HT1080 (cell line): ENCODE results near the gene SLX4IP. TPM values are rescaled to one million over a fixed set of nuclear protein-coding genes. Genes with fewer than 3 reads are reported as not detected.

Source experiments
- DNase-seq: peaks from one replicate; pipeline ENCODE4 v3.0.0-alpha.2; 2015; ENCODE audit warnings: low read depth
- total RNA-seq: library from RNA; depleted of rRNA; stranded (reverse); fragments of >200 nt; shearing (Covaris generic); gene quantifications from 2 replicates; pipeline ENCODE4 v1.2.3, GENCODE V29; 2014

Gene SLX4IP
- total RNA-seq, 1 experiment from 2014 or later = 3.9 TPM

DNA sequence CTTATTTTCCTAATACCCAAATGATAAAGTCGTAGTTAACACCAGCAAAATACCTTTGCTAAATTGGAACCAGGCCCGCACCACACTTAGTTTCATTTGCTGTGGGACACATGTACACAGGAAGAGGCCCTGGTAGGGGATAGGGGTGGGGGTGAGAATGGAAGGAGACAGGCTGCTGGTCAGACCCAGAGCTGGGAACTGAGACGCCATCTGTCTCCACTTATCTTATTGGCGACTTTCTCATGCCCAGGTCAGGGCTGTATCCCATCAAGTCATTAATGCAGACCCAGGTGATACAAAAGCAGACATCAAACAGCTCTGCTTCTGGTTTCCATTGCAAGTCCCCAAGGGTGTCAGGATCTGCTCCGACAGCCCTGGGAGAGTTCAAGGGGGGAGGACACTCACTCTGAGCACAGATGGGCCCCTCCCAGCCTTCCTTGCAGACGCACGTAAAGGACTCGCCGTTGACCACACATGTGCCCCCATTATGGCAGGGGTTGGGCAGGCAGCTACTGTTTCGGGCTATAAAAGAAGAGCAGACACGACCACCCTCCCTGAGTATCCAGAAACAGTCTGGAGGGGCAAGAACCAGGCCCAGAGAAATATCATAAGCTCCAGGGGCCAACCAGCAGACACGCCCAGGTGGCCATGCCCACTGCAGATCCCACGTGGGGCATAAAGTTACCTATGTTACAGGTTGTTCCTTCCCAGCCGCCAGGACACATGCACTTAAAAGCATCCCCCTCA is 209.5 kb downstream of the SLX4IP start:
- DNase-seq = no peak

DNA sequence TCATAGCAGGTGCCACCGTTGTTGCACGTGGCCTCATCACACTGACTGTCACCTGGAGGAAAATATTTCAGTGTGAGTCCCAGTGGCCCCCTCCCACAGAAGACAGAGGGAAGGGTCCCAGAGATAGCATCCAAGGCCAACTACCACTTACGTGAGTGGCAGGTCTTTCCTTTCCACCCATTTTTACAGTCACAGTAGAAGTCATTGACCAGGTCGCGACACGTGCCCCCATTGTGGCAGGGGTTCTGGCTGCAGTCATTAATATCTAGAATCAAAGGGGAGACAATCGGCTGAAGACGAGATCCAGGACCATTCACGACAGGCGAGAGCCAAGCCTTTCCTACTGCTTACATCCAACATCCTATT is 210.1 kb downstream of the SLX4IP start:
- no peak for DNase-seq

DNA sequence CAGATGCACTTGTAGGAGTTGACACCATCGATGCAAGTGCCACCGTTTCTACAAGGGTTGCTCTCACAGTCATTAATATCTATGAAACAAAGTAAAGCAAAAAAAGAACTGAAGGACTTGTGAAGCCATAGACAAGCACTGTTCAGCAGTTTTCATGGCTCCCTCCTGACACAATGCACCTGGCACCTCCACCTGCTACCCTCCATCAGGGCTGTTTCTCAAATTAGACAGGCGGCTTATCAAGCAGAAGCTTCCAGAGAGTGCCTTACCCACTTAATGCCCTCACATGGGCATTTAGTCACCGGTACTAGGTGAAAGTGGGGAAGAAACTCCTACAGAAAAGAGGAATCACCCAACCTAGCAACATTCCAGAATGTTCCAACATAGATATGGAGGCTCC is 210.9 kb downstream of the SLX4IP start:
- DNase-seq = no peak

DNA sequence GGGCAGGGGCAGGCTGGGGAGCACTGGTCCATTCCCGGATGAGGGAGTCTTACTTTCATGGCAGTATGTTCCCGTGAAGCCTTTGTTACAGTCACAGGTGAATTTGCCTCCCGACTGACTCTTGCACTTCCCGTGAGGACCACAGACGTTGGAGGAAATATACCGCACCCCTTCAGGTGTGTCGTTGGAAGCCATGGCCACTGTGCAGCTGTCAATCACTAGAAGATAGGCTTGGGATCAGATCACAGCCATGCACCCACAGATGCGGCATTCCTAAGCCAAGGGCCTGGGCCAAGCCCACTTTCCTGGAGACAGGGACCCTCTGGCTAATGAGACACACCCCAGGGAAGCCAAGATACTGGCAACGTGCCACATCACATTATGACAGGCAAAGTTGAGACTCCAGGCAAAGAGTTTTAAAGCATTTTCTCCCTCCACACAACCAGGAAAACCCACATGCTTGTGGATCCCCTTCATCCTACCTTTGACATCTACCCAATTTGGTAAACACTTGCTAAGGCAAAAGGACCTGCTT is 211.8 kb downstream of the SLX4IP start:
- no peak for DNase-seq

DNA sequence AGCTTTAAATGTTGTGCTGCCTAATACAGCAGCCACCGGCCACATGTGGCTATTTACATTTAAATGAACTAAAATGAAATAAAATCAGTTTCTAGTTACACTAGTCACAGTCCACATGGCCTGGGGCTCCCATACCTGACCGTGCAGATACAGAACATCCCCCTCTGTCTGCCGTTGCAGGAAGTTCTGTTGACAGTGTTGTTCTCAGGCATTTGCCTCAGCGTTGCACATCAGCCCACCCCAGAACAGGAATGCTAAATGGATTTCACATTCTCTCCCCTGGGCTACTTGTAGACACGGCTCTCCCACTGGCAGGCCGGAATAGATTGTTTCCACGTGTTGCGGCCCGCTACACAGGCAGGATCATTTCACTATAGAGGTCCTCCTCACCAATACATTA is 212.4 kb downstream of the SLX4IP start:
- no peak for DNase-seq

DNA sequence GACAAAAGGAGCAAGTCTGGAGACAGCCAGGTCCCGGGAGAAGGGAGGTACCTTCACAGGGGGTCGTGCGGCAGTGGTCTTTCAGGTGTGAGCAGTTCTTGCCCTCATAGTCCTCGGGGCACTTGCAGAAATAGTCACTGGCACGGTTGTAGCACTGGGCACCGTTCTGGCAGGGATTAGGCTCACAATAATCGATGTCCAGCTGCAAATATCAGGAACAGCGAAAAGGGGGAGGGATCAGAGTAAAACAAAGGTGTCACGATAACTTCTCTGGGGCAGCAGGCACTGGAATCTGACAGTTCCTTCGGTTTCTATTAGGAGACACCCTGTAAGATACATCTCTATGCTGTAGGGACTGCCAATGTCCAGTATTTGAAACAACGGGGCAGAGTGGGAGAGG is 212.8 kb downstream of the SLX4IP start:
- no peak for DNase-seq

DNA sequence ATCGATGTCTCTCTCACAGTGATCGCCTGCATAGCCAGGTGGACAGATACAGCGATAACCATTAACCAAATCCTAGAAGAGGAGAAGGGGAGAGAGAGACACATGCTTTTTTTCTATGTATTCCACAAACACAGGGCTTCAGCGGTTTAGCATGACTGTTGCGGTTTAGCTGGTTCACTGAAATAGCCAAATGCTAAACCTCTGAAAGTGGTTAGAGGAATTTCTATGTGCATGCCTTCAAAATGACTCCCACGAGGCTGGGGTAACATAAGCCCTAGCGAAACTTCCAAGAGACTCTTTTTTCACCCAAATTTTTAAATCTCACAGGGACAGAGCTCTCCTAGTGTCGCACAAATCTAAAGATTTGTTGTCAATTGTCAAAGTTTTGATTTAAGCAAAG is 213.5 kb downstream of the SLX4IP start:
- peak; percentile 55 for DNase-seq

DNA sequence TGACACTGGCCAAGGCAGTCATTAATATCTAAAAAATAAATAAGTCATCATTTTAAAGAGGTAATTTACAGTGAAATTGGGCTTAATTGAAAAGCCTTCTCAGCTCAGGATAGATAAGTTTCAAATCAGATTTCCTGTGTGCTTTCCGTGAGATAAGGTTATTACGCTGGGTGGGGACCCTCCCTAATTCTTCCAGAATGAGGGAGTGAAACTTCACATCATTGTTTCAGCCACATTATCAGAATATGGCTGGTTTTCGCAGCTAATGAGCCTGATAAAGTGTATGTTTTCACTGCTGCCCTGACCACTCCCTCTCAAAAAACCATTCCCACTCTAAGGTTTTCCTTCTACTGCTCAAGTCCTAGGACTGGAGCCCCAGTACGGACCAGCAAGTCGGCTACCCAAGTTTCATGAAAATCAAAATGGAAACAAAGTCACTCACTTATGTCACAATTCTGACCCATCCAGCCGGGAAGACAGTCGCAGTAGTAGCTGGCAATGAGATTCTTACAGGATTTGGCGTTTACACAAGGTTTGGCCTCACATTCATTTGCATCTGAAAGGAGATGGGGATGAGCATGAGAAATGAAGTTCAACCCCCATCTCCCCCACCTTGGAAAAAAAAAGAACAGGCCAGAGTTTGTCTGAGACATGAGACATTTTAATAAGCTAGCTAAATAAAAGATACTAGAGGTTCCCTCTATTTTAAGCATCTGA is 214.1 kb downstream of the SLX4IP start:
- no peak for DNase-seq

DNA sequence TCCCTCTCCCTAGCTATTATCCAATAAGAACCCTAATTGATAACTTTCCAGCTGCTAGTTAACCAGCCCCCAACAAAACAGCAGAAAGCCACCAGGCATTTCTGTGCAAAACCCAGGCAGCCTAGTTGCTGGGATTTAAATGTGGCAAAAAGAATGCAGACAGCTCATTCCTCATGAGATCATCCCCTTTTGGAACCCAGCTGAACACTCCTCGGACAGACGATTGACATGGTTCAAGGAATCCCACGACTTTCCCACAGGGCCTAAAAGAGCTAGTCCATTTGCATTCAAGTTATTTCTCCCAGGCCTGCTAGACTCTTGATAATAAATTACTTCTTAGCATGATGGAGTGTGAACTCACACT is 214.7 kb downstream of the SLX4IP start:
- no peak for DNase-seq

DNA sequence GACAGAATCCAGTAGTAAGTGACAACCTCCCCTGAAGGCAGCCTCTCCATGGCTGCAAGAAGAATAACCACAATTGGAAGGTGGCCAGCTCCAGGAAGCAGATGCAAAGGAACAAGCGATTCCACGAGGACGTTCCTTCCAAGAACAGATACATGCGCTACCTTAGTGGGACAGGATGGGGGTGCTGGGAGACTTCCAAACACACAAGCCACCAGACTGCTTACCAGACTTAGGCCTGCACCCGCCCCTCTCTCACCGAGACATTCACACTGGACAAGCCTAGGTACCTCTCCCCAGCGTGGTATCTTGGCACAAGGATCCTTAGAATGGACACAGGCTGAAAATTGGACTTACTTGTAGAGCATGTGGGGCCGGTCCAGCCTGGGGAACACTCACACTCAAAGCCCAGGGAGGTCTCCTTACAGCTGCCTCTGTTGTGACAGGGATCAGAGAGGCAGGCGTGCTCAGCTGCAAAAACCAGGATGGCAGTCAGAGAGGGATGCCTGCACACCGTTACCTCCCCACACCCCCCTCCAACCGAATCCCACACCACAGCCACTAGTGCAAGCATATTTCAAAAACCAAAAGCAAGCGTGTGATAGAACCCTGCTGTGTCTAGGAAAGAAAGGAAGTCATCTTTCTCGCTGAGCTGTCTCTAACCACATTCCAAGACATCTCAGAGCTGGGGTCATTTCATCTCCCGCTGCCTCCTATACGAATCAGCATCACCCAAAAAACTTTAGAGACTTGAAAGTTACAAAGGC is 216.3 kb downstream of the SLX4IP start:
- no peak for DNase-seq

DNA sequence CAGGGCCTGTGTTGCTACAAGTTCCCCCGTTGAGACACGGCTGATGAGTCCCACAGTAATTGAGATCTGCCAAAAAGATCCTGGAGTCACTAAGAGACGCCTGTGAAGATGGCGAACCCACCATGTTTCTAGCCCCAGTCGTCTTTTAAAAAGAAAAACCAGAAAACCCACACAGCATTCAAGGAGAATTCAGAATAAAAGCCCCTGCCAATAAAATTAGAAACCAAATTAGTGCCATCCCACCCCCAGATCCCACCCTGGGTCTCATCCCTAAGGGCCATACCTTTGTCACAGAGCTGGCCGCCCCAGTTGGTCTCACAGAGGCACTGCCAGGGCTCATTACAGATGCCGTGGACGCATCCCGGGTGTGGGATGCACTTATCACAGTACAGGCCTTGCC is 217.1 kb downstream of the SLX4IP start:
- DNase-seq = no peak

DNA sequence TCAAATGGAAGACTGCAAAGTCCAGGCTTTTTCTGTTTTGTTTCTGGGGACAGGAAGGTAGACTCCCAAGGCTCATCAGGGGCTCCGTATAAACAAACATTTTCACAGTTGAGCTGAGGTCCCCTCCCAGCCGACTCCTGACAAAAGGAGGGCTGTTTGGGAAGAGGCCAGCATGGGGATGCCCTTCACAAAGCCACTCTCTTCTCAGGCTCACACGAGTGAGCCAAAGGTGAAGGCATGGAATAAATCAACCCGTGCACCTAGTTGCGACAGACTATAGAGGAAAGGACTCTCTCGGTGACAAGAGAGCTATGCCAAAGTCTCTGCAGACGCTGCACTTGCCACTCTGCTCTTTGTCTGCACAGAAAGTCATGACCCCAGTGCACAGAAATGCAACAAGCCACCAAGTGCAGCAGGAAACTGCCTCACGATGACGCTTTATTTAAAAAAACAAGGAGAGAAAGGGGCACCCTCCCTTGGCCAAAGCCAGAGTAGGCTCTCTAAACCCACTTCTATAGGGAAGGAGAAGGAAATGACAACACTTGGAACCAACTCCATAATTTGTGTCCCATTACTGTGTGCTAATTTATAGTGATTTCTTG is 217.7 kb downstream of the SLX4IP start:
- no peak for DNase-seq

DNA sequence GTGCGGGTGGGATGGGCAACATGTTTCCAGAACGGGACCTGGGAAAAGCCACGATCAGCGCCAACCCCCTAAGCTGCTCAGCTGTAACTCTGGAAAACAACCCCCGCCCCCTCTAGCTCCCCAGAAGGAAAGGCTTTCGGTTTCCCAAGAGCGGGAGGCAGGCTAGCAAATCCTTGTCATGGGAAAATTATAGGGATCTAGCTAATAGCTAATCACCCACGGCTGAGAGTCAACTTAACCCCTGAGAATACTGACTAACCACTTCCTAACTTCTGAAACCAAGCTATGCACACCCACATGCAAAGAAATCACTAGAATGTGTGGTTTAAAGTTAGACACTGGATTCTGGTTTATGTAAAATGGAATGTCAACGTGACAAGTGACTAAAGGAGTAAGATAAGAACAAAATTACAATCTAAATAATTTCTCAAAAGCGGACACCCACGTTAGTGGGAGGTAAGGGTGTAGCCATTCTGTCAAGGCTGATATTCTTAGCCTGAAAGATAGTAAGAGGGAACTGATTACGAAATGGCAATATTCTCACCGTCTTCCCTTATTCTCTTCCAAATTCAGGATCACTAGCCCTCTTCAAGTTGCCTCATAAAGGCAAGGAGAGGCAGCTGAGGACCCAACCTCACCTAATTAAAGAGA is 218.6 kb downstream of the SLX4IP start:
- DNase-seq = no peak

DNA sequence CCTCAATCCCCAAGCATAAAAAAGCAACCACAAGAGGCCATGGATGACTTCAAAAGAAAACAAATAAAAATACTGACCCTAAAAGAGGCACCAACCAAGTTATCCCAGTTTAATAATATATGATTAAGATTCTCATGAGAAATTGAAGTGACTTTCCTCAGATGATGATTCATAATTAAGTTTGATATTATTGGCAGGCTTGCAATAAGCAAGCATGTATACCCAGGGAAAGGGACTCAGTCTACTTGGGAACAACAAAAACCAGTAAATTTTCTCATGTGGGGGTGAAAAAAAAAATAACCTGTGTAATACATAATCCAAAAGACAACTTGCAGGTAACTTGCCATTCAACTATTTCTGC is 219.1 kb downstream of the SLX4IP start:
- no peak for DNase-seq

DNA sequence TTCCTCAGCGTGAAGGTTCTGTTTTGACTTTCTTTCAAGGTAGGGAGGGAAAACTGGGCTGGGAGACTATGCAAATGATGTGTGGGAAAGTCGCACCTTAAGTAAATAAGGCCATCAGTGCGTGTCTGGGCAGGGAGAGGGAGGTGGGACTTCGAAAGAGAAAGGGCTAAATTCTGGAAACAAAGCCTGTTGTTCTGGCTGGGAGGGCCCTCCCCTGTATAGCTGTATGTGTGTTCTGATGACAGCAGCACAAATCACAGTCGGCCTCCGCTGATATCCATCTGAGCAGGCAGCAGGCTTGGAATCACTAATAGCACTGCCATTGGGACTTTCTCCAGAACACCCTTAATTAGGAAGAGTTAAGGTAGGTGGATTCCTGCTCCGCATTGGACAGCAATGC is 219.5 kb downstream of the SLX4IP start:
- no peak for DNase-seq

DNA sequence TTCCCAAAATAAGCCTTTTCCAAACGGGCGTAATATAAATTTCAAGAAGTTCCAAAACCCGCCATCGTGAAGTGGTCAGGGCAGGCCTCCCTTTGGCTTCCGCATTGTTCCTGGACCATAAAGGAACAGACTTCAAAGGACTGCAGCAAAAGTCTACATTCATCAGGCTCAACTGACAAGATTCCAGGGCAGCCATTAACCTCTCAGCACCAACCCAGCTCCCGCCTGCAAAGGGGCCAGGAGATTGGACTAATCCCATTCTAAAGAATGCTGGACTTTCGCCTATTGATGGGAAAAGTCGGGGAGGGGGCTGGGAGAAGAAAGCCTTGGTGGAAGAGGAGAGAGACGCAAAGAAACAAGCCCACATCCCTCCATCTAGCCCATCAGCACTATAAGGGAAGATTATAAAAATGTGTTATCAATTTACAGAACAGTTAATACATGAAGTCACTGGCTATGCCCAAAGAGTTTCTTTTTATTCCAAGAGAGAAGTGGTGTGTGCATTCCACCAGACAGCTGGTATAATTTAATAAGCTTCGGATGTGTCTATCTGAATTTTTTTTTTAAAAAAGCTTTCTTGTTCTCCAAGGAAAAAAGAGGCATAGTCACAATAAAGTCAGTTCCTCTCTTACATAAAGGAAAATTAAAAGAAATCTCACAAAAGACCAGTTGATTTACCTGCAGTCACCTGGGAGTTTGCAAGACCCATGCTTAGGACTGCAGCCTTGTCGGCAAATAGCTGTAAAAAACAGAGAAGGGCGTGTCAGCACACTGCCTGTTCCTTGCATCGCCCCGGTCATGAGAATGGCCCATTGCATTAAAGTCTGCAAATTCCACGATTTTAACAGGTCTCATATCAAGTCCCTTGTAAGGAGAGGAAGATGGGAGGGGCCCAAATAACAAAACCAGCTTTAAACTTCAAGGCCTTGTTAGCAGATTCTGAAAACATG is 220.9 kb downstream of the SLX4IP start:
- DNase-seq = no peak

DNA sequence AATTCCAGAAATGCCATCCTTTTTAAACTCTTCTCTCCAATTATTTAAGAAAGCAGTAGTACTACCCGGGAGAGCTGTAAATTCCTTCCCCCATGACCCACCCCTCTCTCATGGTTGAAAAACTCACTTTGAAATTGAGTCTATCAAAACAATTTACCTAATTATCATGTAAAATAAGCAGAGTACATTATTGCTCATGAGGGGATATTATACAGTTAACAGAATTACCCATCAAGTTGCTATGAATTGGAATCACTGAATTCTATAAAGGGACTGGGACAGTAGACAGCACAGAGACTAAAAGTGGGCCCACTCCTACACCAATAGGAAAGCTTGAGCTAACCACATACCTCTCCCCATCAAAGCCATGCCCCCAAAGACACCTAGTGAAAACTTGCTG is 222.3 kb downstream of the SLX4IP start:
- DNase-seq = no peak

DNA sequence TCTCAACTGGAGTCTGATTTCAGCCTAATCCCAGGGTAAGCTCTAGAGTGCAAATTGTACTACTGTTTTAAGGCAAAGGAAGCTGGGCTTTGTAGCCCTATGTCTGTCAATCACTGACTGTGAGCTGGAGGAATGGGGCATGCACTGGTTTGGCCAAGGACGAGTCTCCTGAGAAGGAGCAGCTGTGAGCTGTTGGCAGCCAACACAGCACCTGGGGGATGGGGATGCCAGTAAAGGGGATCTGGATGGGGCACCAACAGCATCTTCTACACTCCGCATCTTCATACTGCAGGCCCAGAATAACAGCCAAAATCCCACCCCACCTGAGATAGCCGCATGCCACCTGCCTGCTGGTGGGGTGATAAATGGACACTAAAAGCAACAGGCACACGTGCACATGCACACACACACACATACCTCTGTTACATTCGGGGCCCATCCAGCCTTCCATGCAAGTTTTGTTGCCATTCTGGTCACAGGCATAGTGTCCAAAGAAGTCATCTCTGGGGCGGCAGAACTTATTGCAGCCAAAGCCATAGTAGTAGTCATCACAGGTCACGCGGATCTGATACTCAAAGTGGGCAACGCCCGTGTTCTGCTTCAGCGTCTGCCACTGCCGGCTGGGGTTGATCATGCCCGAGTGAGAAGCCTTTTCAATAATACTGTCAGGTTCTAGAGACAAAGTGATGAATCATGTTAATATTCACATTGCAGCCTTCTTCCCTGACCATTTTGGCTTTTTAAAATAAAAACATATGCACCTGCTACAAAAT is 223.1 kb downstream of the SLX4IP start:
- DNase-seq = no peak

DNA sequence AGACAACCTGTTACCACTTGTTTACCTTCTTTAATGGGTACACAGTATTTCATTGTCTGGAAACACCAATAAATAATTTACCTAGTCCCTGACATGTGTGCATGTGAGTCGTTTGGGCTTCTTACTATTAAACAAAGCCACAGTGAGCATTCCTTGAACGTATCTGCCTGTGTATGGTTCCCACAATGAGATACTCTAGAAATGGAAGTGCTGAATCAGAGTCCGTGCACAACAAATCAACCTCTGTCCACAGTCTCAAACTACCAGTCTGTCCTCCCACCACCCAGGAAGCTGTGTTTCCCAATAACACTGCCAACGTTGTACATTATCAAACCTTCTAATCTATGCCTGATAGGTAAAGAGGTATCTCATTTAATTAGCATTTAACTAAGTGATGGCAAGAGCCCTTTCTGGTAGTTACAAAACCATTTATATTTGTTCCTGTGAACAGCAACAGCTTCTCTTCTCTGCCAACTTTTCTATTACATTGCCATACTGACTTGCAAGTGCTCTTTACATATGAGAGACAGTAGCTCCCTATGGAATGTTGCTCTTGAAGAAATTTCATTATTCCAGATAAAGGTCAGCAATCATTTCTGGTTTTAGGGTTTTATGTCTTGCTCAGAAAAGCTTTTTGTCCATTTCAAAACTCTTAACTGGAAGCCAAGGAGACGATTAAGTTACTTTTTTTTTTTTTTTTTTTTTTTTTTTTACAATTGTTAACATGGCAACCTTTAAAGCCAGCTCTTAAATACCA is 223.9 kb downstream of the SLX4IP start:
- no peak for DNase-seq
